Measurements from ENCODE around the gene MRPS7.

MRPS7 gene
- total RNA-seq = 29.6 to 36.3 (median 32.0) reads per million in 4 donors

GRCh38 chr17:75261336-75262111, at the start of gene MRPS7, which contains the start of gene GGA3:
Gene MRPS7 (plus strand): TSS chr17:75261879. CDS start chr17:75261901, 22 bp downstream.
Gene GGA3 (minus strand): TSS chr17:75261606. CDS start chr17:75261587, 19 bp downstream.
- DNase-seq = peak; percentile 90 to 95 (median 93)

DNA sequence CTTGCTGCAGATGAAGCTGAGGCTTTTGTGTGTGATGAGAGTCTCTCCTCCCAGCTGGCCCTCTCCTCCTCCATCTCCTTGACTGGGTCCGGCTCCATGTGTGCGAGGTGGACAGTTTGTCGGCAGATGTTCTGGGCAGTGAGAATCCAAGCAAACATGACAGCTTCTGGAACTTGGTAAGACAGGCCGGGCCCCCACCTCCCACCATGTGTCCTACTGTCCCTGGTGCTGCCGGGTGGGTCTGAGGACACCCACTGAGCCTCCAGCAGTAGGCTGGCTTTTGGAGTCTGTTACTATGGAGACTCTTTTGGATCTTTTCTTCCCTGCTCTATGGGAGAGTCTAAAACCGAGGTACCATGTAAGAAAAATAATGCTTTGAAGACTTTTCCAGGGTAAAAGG, 43.5 kb upstream of the MRPS7 start:
- DNase-seq = no peak

- no peak for DNase-seq
Observed at GRCh38 chr17:75219815-75220214, 41.9 kb upstream of the MRPS7 start.

- DNase-seq = no peak
Observed at GRCh38 chr17:75225016-75225415, 36.7 kb upstream of the MRPS7 start.

GRCh38 chr17:75227729-75228128, 34.0 kb upstream of the MRPS7 start:
- DNase-seq = no peak

GRCh38 chr17:75228305-75228704, 33.4 kb upstream of the MRPS7 start:
- no peak for DNase-seq

DNA sequence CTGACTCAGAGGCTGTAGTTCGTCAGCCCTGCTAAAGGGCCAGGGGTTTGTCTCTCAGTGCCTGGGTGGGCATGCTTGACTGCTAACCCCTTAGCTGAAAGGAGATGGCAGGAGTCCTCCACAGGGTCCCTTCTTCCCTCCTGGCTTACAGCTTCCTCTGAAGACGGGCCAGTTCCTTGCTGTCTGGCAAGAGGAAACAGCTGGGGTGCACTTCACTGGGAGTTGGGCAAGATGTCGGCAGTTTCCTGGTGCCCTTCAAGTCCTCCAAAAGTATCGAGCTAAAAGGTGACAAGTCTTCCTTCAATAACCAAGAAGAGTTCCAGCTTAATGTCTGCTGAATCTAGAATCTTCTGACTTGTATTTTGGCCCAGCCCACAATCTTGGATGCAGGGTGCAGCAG, 32.8 kb upstream of the MRPS7 start:
- DNase-seq = no peak

DNA sequence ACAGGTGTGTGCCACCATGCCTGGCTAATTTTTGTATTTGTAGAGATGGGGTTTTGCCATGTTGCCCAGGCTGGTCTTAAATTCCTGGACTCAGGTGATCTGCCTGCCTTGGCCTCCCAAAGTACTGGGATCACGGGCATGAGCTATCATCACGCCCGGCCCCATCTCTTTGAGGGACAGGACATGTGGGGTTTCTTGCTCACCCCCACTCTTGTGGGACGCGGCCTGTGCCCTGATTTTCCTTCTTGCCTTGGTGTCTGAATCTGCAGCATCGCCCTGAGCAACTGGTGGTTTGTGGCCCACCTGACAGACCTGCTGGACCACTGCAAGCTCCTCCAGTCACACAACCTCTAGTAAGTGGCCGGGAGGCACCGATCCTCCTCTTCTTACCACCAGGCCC, 30.6 kb upstream of the MRPS7 start:
- no peak for DNase-seq

DNA sequence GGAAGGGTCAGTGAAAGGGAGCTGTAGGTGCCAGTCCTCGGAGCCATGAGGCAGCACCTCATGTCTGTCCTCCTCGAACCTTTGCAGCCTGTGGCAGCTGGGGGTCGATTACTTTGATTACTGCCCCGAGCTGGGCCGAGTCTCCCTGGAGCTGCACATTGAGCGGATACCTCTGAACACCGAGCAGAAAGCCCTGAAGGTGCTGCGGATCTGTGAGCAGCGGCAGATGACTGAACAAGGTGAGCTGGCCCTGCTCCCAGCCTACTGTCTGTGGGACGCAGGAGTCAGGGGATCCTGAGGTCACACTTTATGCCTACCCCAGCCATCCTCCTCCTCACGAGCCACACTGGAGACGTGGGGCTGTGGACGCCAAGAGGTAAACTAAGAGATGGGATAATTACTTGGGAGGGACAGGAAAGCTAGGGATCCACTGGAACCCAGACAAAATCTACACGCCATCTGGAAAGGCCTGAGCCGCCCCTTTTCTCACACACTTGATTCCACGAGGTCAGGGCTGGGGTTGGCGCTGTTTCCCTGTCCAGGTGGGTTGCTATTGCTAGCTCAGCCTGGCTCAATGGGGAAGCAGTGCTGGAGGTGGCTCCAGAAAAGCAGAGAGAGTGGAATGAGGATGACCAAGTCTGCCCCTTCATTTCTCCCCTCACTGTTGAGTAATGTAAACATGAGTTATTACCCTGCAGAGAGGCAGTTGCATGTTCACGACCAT, 29.8 kb upstream of the MRPS7 start:
- no peak for DNase-seq

DNA sequence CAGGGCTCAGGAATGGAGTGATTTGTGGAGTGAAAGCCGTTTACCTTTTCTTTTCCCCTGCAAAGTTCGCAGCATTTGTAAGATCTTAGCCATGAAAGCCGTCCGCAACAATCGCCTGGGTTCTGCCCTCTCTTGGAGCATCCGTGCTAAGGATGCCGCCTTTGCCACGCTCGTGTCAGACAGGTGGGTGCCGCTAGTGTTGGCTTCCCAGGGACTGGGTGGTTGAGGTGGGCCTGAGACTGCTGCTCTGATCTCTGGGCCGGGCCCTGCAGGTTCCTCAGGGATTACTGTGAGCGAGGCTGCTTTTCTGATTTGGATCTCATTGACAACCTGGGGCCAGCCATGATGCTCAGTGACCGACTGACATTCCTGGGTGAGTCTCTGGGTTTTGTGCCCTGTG, 28.9 kb upstream of the MRPS7 start:
- DNase-seq = no peak

DNA sequence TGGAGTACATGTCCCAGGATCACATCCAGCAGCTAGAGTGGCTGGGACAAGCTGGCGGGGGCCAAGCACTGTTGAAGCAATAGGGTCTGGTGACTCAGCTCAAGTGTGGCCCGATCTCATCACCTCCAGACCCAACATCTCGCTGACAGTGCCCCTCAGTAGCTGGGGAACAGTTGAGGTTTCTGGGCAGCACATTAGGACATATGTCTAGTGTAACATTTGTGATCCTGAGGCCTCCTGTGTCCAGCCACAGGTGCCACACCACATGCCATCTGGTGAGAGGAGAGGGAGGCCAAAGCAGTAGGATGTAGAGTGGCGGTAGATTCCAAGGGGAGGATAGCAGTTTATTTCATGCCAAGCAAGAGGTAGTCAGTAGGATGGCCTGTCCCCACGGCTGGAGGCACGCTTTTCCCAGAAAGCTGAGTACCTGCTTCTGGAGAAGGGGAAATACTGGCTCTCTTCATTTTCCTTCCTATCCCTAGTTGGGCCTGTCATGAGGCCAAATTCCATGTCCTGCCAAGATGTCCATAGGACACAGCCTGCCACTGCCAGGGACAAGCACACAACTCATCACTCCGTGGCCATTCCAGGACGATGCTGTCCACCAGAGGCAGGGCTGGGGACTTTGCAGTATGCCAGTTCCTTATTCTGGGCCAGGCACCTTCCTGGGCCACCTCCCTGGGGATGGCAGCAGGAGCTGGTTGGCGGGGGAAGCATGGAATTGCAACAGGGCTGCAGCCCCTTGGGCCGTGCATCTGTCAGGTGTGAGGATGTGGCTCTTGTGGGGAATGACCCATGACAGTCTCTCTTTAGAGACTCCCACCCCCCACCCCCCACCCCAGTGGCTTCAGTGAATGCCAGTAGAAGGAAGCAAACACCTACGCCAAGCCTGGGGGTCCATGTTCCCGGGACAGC, 24.3 kb upstream of the MRPS7 start:
- no peak for DNase-seq

GRCh38 chr17:75238020-75238580, 23.6 kb upstream of the MRPS7 start:
- DNase-seq = no peak

GRCh38 chr17:75238684-75239191, 22.9 kb upstream of the MRPS7 start:
- DNase-seq = peak; percentile 38 to 63 (median 48)

DNA sequence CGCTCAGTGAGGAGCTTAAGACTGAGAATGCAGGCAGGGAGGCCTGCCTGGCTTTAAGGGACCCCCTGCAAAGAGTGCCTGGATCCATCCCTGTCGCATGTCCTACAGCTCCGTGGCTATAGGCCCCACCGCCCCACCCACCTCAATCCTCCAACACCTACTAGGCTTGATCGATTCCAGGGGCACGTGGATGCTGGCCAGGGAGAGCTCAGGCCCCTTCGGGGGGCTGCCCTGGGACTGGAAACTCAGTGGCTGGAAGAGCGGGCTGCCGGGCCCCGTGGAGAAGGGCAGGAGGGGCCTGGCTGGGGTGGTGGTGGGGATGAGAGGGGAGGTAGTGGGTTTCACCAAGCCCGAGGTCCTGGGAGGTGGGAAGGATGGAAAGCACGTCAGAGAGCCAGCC, 22.5 kb upstream of the MRPS7 start:
- no peak for DNase-seq

GRCh38 chr17:75239778-75240393, 21.8 kb upstream of the MRPS7 start:
- no peak for DNase-seq

DNA sequence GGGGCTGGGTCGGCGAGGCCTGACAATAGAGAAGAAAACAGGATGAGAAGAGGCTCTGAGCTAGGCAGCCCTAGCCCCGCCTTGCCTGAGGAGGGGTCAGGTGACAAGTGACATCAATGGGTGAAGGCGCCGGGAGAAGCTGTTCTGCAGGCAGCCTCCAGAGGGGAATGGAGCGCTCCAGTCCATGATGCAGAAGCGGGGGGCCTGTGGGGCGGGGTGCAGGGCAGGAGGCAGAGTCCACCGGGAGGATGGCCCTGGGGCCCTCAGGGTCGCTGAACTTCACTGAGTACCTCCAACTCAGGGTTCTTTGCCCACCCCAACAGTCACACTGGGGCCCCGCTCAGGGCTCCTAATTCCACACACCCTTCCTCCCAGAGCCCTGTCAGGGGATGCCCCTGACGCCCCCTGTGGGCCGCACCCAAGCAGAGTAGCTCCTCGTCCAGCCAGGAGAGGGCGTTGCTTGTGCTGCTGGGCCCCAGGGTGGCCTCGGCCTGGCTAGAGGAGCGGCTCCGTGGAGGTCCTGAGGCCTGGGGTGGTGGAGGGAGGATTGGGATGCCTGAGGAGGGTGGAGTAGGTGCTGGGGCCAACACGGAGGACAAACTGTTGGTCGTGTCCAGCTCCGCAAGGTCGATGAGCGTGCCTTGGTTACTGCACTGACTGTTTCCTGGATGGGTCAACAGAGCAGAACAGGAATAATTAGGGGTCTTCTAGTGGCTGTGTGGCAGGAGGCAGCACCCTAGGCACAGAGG, 21.1 kb upstream of the MRPS7 start:
- DNase-seq = no peak

GRCh38 chr17:75241143-75241430, 20.6 kb upstream of the MRPS7 start:
- DNase-seq = no peak

GRCh38 chr17:75241502-75241901, 20.2 kb upstream of the MRPS7 start:
- no peak for DNase-seq

DNA sequence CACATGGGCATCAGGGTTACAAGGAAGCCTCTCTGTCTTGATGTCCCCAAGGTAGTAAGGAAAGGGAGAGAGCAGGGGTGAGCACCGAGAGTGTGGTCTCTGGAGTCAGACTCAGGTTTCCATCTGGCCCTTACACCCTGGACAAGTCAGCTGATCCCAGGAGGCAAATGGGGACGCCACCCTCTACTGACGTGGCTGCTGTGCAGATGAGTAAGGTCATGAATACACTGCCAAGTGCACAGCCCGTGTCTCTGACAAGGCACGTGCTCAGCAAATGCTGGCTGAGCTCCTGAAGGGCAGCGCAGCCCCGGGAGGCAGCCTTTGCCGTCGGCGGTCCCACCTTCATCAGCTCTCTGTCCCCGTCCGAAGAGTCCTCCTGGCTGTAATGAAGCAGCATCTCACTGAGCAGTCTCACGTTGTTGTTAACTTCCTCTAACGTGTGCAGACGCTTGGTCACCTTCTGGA, 19.7 kb upstream of the MRPS7 start:
- no peak for DNase-seq

DNA sequence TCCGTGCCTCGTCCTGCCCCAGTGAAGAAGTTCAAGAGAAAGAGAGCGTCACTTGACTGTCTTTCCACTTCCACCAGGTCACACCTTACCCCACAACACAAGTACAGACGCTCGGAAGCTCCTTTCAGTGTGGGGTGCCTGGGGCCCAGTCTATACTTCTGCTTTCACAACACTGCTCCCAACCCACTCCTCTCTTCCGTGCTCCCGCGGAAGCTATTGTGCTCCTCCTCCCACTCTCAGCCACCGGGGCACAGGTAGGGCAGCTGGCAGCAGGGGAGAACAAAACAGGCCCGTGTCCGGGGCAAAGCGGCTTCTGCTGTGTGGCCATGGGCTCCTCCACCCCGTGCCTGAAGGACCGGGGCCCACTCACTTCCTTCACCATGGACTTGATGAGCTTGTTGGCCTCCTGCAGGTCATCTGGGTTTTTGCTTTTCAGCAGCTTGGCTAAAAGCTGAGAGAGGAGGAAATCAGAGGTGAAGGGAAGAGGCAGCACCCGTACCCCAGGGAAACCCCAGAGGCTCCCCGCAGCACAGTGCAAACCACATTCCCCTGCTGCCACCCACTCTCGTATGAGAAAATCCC, 19.1 kb upstream of the MRPS7 start:
- peak in 4 of 5 donors; percentile 43 to 56 (median 47) for DNase-seq

Data from T-helper 1 cell (primary cell).